CMK (cell line): ENCODE data around the gene TMCC1.
"Not testable (repeated sequence)": the region's sequence is repeated elsewhere in the genome, so short reads cannot be mapped to it uniquely, and the experiment has no call there.

Source experiments
- DNase-seq: peaks from one replicate; pipeline ENCODE4 v3.0.0-alpha.2; 2010; ENCODE audit warnings: low read depth

TMCC1 gene

DNA sequence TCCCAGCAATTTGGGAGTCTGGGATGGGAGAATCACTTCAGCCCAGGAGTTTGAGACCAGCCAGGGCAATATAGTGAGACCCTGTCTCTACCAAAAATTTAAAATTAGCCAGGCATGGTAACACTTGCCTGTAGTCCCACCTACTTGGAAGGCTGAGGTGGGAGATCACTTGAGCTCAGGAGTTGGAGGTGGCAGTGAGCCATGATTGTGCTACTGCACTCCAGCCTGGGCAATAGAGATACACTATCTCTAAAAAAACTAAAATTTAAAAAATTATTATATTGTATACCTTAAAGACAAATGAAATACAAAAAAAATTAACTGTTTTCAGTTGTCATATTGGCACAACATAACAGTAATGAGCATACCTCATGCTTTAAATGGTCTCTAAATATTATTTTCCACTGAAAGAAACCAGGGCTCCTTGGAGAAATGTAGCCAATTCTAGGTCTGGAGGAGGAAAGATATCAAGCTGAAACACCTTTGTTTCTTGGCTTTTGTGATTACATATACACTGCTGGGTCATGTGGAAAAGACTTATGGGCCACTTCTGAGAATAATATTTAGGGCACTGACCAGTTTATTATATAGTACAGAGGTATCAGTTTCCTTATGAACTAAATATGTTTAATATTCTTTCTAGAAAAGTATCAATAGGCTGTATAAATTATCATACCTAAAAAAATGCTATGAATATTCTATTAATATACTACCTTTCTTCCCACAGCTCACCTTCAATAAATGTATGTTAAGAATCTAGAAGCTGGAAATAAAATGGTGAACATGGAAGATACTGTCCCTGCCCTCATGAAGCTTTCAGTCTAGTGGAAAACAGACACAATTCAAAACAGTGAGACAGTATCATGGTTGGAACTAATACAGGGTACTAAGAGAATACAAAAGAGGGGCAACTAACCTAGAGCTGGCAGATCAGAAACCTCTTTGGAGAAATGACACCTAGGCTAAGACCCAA is 119.5 kb downstream of the TMCC1 start:
- no peak for DNase-seq

DNA sequence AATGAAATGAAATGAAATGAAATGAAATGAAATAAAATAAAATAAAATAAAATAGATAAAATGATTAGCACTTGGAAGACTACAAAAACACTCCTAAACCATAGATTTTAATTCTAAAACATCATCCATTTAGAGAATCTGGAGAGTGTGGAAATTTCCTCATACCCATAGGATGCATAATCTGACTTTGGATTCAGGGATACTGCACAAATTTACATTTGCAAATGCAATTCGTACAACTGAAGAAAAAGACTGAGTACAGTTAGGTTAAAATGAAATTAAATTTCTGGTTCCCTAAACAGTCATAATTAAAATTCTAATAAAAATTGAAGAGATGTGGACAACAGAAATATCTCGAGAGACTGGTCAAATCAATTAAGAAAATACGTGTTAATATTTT is 122.9 kb downstream of the TMCC1 start:
- DNase-seq: no peak

DNA sequence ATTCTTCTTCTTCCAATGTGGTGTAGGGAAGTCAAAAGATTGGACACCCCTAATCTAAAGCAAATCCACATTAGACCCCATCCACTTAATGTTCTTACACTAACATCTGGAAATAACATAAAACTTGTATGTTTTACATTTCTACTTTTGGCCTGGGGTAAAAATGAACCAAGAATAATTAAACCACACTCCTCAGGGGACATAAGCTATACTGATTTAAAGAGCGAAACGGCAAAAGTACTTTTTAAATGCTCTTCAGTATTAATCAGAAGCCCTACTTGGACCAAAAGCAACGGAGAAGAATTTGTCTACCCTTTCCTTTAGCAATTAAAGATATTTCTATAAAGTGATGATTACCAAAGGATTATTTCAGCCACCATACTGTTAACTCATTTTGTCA is 123.9 kb downstream of the TMCC1 start:
- DNase-seq: no peak

DNA sequence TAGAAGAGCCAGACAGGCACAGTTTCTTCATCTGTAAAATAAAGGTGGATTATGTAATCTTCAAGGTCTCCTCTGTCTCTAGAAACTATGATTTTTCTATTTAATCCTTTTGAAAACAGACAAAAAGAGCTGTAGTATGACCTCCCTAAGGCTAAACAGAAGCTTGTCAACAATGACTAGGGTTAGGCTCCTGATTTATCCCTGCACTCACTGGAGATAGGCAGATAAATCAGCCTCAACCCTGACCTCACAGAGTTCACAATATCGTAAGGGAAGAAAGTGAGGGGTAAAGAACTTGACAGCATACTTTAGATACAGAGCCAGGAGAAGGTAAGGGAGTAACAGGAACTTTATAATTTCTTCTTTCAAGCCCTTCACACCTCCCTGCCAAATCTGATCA is 124.8 kb downstream of the TMCC1 start:
- DNase-seq: no peak

DNA sequence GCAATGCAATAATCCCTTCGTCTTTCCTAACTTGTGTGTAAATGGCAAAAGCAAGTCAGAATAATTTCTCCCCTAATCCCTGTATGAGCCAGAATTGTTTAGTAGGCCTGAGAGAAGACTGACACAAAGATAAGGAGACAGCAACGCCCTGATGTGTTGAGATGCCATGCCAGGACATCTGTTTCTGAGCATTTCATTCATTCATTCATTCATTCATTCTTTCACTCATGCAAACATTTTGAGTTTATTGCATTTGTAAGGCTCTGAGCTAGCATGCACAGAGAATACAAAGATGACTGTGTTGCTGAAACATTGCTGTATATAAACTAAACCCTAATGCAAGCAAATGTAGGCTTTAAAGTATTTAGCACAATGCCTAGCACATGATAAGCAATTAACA is 127.4 kb downstream of the TMCC1 start:
- DNase-seq: no peak

DNA sequence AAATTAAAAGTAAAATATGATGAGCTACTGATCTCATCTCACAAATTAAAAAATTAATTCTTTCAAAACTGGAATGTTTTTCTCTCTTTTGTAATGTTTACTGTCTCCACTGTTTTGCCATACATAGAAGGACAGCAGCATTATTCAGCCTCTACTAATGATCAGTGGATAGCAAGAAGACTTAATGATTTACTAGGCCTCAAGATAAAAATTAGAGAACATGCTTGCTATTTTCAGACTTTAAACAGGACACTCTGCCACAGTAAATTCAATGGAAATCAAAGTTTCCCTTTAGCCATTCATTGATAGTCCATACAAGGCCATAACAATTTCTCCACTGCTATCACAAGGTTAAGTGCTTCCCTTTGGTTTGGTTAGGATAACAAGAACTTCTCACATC is 129.4 kb downstream of the TMCC1 start:
- DNase-seq: no peak

DNA sequence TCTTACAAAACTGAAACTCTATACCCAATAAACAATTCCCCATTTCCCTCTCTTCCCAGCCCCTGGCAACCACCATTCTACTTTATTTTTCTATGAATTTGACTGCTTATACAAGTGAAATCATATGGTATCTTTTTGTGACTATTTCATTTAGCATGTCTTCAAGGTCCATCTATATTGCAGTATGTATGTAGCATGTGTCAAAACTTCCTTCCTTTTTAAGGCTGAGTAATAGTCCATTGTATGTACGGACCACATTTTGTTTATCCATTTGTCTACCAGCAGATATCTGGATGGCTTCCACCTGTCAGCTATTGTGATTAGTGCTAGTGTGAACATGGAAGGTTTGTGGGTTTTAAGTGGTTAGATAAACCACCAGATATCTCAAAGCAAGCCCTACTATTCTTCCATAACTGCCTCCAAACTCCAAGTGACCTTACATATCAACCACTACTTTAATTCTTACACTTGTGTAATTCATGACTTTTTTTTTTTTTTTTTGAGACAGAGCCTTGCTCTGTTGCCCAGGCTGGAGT is 134.7 kb downstream of the TMCC1 start:
- DNase-seq: no peak

DNA sequence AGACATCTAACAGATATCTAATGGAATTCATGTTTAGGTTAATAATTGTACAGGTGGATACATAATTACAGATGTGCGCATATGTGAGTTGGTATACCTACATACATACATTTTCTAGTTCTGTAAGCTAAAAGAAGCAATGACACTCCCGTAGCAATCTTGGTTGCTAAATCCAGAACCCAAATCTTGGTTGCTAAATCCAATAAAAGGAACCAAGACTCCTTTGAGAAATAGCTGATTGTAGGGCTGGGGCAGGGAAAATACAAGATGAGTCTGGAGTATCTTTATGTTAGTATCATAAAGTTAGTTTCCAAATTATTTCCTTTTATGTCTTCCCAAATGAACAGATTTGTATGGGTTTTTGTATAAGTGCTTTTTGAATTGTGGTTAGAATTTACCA is 135.2 kb downstream of the TMCC1 start:
- no peak for DNase-seq

DNA sequence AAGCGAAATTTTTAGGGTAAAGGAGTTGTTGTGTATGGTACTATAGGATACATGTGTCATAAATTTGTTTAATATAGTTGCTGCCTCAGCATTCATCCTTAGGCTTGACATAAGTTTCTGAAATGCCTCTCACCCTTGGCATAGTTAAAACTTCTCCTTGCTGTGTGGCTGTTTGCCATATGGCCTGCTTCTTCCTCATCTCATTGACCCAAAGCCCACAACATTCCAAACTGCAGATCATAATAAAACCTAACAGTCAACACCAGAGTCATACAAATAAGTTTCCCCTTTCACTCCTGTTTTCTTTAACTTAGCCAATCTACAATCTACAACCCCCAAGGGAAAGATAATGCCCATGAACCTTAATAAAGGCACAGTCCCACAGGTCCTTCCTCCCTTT is 136.6 kb downstream of the TMCC1 start:
- DNase-seq: no peak

DNA sequence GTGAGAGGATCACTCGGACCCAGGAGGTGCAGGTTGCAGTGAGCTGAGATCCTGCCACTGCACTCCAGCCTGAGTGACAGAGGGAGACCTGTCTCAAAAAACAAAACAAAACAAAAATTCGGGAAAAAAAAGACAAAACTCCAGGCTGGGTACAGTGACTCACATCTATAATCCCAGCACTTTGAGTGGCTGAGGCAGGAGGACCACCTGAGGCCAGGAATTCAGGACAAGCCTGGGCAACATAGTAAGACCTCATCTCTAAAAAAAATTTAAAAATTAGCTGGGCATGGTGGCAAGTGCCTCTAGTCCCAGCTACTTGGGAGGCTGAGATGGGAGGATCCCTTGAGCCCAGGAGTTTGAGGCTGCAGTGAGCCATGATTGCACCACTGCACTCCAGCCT is 142.4 kb downstream of the TMCC1 start:
- not testable (repeated sequence) for DNase-seq

DNA sequence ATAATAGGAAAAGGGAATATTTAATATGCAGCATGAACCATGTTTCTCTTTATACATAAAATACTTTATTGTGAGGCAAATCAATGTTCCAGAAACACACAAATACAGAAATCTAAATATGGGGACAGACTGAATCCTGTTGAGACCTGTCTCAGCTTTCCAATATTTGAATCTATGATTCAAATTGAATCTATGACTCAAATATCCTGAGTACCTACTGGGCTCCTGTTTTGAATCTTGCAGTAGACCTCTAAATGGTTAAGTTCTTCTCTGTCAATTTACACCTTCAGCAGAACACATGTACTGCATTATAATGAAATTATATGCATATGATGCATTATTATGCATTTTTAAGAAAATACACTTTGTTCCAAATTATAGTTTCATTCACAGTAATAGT is 143.8 kb downstream of the TMCC1 start:
- DNase-seq: no peak

DNA sequence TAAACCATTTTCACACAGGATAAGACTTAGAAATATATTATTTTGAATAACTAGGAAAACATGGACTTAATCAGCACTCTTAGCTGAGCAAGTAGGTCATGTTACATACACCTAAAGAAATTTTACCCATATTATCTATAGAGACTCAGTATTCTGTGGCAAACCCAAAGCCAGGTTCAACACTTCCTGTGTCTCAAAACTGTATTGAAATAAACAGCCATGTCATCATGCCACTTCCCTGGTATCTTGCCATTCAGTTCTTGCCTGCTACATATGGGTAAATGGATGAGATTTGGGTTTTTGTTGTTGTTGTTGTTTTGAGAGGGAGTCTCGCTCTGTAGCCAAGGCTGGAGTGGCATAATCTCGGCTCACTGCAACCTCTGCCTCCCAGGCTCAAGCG is 145.5 kb downstream of the TMCC1 start:
- no peak for DNase-seq

DNA sequence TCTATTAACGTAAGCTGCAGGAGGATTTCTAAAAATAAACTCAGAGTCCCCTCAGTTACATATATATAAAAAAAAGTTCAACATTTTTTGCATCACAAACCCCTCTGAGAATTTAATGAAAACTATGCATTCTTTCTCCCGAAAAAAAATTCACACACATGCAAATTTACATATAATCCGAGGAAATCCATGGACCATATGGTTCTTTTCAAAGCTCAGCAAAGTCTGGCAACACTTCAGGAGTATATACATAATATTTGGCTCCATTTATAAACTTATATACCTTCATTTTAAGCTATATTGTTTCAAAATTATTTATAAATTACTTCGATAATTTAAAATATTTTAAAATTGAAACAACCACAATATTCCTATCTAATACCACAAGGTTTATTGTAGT is 146.4 kb downstream of the TMCC1 start:
- DNase-seq: no peak

DNA sequence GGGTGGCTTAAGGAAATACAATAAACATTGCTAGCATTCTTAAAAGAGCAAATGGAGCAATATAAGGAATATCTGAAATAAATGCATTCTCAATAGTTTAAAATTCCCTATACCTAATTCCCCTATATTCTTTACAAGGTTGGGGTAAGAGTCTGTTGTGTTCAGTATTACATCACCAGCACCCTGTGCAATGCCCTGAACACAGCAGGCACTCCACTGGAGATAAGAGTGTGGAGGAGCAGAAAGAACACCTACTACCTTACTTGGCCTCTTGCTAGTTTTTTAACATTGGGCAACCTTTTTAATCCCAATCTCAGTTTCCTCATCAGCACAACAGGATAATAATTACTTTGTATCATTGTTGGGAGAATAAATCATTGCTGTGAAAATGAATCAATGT is 146.9 kb downstream of the TMCC1 start:
- no peak for DNase-seq

DNA sequence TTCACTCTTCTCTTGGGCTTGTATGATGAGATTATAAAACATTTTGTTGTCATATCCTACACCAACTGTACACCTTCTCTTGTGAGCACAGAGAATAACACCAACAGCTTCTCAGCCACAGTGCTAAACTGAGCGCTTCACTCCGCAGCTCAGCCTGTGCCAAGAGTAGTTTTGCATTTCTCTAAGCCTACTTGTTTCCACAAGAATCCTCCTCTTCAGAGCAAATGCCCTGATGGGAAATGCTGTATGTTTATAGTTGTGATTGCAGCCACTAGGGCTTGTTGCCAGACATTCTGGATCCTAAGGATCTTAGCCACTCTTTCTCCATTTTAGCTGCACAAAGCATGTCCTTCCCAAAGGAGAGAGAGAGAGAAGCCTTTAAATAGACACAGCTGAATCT is 148.3 kb downstream of the TMCC1 start:
- no peak for DNase-seq

DNA sequence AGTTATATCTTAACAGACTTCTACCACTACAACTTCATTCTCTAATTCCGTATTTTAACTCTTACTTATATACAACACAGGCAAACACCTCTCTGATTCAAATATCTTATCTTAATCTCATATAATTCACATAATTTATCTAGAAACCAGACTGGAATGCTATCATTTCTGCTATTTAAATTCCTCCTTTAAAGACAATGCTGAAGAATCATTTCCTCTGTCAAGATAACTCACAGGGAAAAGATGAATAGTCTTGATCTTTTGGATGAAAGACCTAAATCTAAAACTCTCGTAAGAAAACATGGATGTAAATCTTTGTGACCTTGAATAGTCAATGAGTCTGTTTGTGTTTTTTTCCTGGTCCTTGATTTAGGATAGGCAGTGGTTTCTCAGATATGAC is 151.7 kb downstream of the TMCC1 start:
- DNase-seq: no peak

DNA sequence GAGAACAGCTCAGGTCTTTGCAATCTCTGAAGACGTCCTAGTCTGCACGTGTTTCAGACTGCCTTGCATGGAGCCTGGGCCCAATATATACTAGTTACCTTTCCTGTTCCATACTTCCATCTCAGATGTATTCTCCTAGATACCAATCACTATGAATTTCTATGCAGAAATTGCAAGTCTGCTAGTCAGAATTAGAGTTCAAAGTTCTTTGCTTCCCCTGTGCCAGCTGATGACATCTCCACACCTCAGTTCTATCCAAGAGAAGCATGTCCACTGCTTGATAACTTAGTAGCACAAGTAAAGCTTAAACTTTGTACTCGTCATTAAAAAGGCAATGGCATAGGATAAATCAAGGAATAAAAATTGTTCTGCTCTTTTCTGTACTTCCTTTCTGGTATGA is 153.4 kb downstream of the TMCC1 start:
- no peak for DNase-seq

DNA sequence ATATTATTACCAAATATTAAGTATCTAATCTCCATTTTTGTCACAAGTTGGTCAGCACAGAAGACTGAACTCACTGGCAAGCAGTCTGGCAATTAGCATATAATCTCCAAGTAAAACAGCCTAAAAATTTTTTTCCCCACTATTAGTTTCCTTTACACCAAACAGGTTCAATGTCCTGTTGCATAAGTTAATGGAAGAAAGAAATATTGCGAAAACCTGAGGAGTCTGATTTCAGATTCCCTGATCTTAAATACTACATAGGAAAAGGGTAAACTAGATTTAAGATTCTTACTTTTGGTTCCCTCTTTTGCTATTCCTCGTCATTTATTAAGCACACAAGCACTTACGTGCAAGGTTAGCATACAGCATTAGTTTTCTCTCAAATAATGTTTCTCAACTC is 153.9 kb downstream of the TMCC1 start:
- DNase-seq: no peak

DNA sequence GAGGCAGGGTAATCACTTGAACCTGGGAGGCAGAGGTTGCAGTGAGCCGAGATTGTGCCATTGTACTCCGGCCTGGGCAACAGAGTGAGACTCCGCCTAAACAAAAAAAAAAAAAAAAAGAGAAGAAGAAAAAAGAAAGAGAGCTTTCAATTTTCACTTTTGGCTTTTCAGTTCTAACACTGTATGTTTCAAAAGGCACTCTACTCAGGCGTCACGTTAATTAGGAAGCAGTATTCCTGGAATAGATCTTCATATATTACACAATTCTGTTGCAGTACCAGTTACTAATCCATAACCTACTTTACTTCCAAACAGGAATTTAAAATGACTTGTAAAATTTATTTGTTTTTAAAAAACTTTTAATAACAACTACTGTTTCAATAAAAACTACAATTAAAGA is 155.3 kb downstream of the TMCC1 start:
- no peak for DNase-seq

DNA sequence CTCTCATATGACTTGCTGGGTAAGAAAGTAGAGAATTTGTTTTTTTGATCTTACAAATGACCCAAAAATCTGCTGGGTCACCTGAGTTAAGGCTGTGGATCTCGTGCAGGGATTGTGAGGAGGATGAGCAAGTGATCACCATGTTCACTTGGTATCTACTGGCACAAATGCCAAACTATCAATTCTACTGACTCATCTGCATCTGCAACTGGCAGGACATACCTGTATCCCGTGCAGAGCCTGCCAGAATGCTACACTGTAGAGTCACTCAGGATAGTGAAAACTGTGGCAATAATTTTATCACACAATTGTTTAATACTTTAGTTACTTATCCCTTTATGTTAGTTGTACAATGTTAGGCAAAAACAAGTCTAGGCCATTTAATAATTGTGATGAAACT is 157.4 kb downstream of the TMCC1 start:
- DNase-seq: no peak

DNA sequence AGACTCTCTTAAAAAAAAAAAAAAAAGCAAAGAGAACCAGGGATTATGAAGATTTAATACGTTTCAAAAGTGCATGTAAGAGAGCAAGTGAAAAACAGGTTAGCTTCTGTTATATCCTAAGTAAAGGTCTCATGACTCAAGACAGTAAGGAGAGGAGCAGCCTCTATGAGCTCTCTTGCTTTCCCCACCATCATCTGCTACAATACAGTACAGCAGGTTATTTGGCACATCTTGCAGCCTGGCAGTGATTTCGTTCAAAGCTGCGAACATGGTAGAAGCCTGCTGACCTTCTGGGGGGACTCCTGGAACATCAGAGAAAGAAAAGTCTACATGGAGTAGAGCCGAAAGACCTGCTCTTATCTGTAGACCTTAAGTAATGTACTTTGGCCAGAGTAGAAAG is 157.9 kb downstream of the TMCC1 start:
- no peak for DNase-seq

DNA sequence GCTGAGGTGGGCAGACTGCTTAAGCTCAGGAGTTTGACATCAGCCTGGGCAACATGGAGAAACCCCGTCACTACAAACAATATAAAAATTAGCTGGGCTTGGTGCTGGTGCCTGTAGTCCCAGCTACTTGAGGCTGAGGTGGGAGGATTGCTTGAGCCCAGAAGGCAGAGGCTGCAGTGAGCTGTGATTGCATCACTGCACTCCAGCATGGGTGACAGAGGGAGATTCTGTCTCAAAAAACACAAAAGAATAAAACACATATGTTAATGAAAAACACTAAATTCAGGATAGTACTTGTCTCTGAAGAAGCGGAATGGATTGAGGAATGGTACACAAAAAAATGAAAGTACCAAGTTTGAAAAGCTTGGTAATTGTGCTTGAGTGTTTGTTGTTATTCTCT is 159.1 kb downstream of the TMCC1 start:
- no peak for DNase-seq

DNA sequence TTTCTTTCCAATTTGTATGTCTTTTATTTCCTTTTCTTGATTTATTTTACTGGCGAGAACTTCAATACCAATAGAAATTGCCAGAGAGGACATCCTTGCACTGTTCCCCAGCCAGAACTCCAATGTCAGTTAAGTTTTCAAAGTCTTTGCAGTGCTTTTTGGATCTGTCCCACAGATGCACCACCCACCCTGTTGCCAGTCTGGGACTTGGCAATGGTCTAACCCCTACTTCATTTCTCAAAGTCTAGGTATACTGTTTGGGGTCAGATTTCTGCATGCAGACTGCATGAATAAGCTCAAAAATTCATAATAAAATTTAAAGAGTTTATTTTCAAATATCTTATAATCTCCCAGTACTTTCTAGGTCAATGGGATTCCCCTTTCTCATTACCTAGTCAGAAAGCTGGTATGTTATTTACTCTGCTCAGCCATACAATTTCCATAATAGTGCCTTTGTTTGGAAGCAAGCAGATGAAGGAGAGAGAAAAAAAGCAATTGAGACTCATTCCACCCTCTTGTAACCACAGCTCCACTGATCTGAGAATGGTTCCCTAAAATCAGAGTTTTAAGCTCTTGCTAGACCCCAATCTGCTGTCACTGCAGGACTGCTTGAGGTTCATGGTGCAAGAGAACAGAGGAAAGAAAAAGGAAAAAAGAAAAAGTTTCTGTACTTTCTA is 161.2 kb downstream of the TMCC1 start:
- no peak for DNase-seq
